RCC 7860 (cell line): Measurements from ENCODE around the gene LIAS.
"Not testable (repeated sequence)": the region's sequence is repeated elsewhere in the genome, so short reads cannot be mapped to it uniquely, and the experiment has no call there.

ENCODE experiments used
- DNase-seq: peaks from one replicate; pipeline ENCODE4 v3.0.0-alpha.2; 2015; ENCODE audit warnings: low spot score
- FAIRE-seq: peaks from 2 replicates; lab custom pipeline; 2012; peaks lifted over from hg19 to GRCh38; lab: Jason Lieb, UNC

Gene LIAS

DNA sequence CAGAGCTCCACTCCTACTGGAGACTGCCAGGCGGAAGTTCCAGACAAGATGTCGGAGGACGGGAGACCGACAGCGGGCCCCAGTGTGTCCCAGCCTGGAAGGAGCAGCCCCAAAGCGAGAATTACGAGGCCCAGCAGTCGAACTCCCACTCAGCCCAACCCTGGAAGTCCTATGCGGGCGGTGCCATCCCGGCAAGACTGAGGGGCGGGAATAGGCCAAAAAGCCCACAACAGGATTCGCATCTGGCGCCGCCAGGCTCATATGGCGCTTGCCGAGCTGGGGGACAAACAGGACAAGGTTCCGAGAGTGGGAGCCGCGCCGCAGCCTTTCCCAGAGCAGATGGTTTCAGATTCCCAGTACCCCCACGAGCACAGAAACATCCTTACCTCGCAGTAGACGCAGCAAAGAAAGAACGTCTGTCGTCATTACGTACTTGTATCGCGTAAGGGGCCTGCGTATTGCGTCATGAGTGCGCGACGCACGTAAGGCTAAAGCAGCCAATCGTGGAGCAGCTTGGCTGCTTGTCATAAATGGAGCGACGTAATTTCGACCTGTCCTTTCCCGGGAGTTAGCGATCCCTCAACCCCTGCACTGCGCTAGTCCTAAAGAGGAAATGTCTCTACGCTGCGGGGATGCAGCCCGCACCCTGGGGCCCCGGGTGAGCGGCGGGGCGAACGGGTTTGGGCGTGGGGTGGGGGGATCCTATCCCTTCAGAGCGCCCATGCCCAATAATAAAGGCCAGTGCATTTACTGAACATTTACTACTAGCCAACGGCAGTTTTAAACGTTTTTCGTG, at the start of gene LIAS, which contains the start of gene RPL9:
LIAS (plus strand) TSS at position 552 of the 796 bp plus-strand sequence; CDS start at position 614, 62 bp downstream.
RPL9 (minus strand) TSS at position 418 of the 796 bp plus-strand sequence. CDS start 483 bp downstream, outside the sequence.
- FAIRE-seq = peak; percentile 87
- DNase-seq = peak; percentile 97

- DNase-seq (no peak), FAIRE-seq (no peak)
These were observed 48.4 kb upstream of the LIAS start for GRCh38 chr4:39410415-39410814.

GRCh38 chr4:39411561-39411960, 47.3 kb upstream of the LIAS start:
- FAIRE-seq, DNase-seq: not testable (repeated sequence)

- no peak for DNase-seq
- FAIRE-seq = no peak
These were observed 43.1 kb upstream of the LIAS start for GRCh38 chr4:39415678-39416283.

DNA sequence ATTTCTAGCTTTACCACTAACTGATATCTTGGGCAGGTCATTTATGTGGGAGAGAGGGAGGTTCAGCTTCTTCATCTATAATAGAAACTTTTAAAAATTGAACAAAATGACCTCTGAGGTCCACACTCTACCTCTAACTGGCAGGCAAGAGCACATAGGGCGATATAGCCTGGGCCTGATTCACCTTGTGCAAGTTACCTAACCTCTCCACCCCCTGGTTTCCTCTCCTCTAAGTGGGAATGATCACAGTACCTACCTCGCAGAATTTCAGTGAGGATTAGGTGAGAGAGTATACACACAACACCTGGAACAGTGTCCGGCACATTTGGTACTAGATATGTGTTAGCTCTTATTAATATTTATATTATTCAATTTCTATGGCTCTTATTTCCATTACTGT, 36.6 kb upstream of the LIAS start:
- FAIRE-seq = no peak

DNA sequence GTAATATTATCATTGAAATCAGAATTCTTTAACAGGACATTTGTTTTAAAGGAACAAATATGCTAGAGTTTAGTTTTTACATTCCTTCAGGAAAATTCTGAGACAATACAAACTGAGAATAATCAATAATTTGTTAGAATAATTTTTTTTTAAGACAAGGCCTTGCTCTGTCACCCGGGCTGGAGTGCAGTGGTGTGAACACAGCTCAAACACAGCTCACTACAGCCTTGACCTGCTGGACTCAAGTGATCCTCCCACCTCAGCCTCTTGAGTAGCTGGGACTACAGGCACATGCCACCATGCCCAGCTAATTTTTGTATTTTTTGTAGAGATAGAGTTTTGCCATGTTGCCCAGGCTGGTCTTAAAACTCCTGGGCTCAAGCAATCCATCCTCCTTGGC, 33.6 kb upstream of the LIAS start:
- not testable (repeated sequence) for FAIRE-seq, DNase-seq

More for the DNA sequence above, 36.6 kb upstream of the LIAS start:
- DNase-seq = no peak

- DNase-seq (no peak), FAIRE-seq (no peak)
These were observed 32.1 kb upstream of the LIAS start for GRCh38 chr4:39426728-39427127.

- FAIRE-seq (no peak), DNase-seq (no peak)
These were observed 31.2 kb upstream of the LIAS start for GRCh38 chr4:39427520-39428114.

DNA sequence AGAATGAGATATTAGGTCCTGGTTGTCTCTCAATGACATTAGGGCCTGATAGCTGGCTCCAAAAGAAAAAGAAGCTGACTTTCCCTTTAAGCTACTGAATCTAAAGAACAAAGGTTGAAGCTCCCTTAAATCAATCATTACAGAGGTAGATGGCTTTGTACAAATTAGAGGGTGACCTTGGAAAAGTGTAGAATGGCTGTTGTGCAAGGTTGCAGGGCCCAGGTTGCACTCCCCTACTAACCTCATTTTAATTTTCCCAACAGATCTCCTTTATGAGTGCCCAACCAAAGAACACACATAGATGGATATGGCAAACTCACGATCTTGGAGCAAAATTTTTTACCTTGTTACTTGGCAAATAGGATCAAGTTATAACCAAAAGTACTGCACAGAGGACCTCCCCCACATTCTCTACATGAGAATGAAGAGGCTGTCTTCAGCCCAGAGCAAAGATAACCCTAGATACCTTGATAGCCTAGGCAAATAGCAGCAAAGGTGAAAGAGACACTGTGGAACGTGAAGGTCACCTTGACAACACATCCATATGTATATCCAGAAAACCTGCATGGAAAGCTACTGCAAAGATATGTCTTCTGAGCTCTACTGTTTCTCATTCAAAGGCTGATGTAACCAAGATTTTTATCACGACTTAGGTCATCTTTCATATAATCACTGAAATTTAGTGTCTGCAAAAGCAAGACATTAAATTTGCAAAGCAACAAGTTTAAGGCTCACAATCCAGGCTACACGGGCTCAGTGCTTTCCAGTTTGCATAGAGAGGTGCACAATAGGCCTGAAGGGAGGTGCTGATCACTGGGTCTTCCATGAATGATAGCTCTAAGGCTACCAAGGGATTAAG, 29.2 kb upstream of the LIAS start:
- FAIRE-seq (no peak), DNase-seq (no peak)

GRCh38 chr4:39433878-39434492, 24.9 kb upstream of the LIAS start:
- DNase-seq = no peak
- FAIRE-seq = no peak

GRCh38 chr4:39435659-39436563, 22.9 kb upstream of the LIAS start:
- no peak for DNase-seq
- FAIRE-seq = no peak

- DNase-seq = no peak
- FAIRE-seq = no peak
These were observed 17.3 kb upstream of the LIAS start for GRCh38 chr4:39441593-39441992.

DNA sequence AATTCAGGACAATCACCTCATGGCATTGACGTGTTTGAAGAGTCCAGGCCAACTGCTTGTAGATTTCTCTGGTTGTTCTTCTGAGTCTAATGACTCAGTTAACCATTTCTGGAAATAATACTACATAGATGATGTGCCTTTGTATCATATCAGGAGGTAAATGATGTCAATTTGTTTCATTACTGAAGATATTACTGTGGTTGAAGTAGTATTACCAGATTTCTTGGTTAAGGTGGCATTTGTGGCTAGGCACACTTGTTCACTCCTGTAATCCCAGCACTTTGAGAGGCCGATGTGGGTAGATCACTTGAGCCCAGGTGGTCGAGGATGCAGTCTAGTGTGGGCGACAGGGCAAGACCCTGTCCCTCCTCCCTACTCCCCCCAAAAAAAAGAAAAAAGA, 15.9 kb upstream of the LIAS start:
- DNase-seq = no peak
- no peak for FAIRE-seq

GRCh38 chr4:39446483-39446841, 12.4 kb upstream of the LIAS start:
- FAIRE-seq = no peak
- no peak for DNase-seq

DNA sequence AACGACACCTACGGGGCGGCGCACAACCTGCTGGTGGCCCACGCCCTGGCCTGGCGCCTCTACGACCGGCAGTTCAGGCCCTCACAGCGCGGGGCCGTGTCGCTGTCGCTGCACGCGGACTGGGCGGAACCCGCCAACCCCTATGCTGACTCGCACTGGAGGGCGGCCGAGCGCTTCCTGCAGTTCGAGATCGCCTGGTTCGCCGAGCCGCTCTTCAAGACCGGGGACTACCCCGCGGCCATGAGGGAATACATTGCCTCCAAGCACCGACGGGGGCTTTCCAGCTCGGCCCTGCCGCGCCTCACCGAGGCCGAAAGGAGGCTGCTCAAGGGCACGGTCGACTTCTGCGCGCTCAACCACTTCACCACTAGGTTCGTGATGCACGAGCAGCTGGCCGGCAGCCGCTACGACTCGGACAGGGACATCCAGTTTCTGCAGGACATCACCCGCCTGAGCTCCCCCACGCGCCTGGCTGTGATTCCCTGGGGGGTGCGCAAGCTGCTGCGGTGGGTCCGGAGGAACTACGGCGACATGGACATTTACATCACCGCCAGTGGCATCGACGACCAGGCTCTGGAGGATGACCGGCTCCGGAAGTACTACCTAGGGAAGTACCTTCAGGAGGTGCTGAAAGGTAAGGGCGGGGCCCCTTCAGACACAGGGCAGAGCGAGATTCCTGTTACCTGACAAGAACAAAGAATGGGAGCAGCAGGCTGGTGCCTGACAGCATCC, 11.8 kb upstream of the LIAS start:
- no peak for DNase-seq
- no peak for FAIRE-seq

GRCh38 chr4:39450618-39451017, 8.2 kb upstream of the LIAS start:
- DNase-seq = peak; percentile 40
- FAIRE-seq = peak; percentile 76

DNA sequence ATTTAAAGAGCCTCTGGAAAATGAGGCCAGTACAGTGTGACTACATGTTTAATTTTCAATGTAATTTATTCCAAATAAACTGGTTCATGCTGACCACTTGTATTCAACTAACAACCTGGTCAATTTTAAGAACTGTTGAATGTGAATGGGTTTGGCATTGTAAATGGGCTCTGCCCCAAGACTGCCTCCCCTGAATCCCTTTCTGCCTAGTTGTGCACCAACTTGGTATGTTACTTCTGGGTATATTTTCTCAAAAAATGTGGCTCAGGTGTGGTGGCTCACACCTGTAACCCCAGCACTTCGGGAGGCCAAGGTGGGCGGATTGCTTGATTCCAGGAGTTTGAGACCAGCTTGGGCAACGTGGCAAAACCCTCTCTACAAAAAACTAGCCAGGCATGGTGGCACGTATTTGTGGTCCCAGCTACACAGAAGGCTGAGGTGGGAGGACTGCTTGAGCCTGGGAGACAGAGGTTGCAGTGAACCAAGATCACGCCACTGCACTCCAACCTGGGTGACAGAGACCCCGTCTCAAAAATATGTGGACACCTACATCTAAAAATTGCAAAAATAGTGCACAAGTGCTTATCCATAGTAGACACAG, 7.3 kb upstream of the LIAS start:
- FAIRE-seq (no peak), DNase-seq (no peak)

GRCh38 chr4:39452153-39452859, 6.5 kb upstream of the LIAS start:
- DNase-seq = no peak

More at GRCh38 chr4:39452153-39452859, 6.5 kb upstream of the LIAS start:
- no peak for FAIRE-seq
